ENCODE data around the gene WASL. TPM values are rescaled to one million over a fixed set of nuclear protein-coding genes. Genes with fewer than 3 reads are reported as not detected.

WASL gene
- total RNA-seq, 2 experiments from 2014 or later = 4.4 to 6.3 TPM

GRCh38 chr7:123643495-123644441, 105.0 kb downstream of the WASL start:
- Histone ChIP-seq H3K9me3 (ENCODE audit: low read length) (no peaks in the 10 kb centered on the region), H4K20me1 (ENCODE audit: insufficient read depth, low read length) (no peaks in the 10 kb centered on the region), H3K36me3 (ENCODE audit: insufficient read depth, low read length) (no peaks in the 10 kb centered on the region), H3K79me2 (ENCODE audit: insufficient read depth, low read depth, low read length) (no peaks in the 10 kb centered on the region), H3K4me2 (ENCODE audit: low read length) (no peak overlapping the region), H3K4me1 (ENCODE audit: insufficient read depth, low read length, poor library complexity, severe bottlenecking) (no peaks in the 10 kb centered on the region), H2AFZ (ENCODE audit: low read length) (no peak overlapping the region), H3K27ac (ENCODE audit: low read depth, low read length, poor library complexity, severe bottlenecking) (no peak overlapping the region), H3K4me3 (ENCODE audit: low read depth, low read length, poor library complexity, severe bottlenecking) (no peak overlapping the region), H3K9me2 (ENCODE audit: insufficient read depth, low read length) (no peaks in the 10 kb centered on the region)
- BruUV-seq (replicated peaks) = no TSS peak
- TF ChIP-seq CTCF (conservative IDR thresholded peaks at IDR 0.05; ENCODE audit: low read length) = no peak
- TF ChIP-seq EZH2phosphoT487 (IDR thresholded peaks at IDR 0.05; ENCODE audit: borderline replicate concordance, low read depth, low read length) = no peak
- ChIA-PET CTCF (ENCODE audit: unreplicated experiment) (no interaction called here), POLR2A (interaction anchor here (1.2 to 1.5 kb wide), 2 partner anchors 12 to 237 kb away, joined by 3 to 4 read pairs; partner anchors contain the start of gene LMOD2)
- intact Hi-C loops (cut with micrococcal nuclease; ENCODE audit: unreplicated experiment) = no loop called here
- DNase-seq (ENCODE audit: low spot score) = no peak

- BruUV-seq (replicated peaks) = no TSS peak
- H4K20me1 ChIP-seq (ENCODE audit: insufficient read depth, low read length) = no peaks in the 10 kb centered on the region
These were observed 106.9 kb downstream of the WASL start for GRCh38 chr7:123641901-123642300.

More at GRCh38 chr7:123641901-123642300, 106.9 kb downstream of the WASL start:
- Histone ChIP-seq H3K4me2 (ENCODE audit: low read length) (no peak overlapping the region), H3K4me1 (ENCODE audit: insufficient read depth, low read length, poor library complexity, severe bottlenecking) (no peaks in the 10 kb centered on the region), H3K4me3 (ENCODE audit: low read depth, low read length, poor library complexity, severe bottlenecking) (no peak overlapping the region), H3K9me2 (ENCODE audit: insufficient read depth, low read length) (no peaks in the 10 kb centered on the region), H3K9me3 (ENCODE audit: low read length) (no peaks in the 10 kb centered on the region), H3K27ac (ENCODE audit: low read depth, low read length, poor library complexity, severe bottlenecking) (no peak overlapping the region), H3K79me2 (ENCODE audit: insufficient read depth, low read depth, low read length) (no peaks in the 10 kb centered on the region), H2AFZ (ENCODE audit: low read length) (no peak overlapping the region), H3K36me3 (ENCODE audit: insufficient read depth, low read length) (no peaks in the 10 kb centered on the region)
- TF ChIP-seq EZH2phosphoT487 (IDR thresholded peaks at IDR 0.05; ENCODE audit: borderline replicate concordance, low read depth, low read length) (no peak), CTCF (conservative IDR thresholded peaks at IDR 0.05; ENCODE audit: low read length) (no peak)
- no peak for DNase-seq (ENCODE audit: low spot score)
- CTCF ChIA-PET (ENCODE audit: unreplicated experiment) = no interaction called here
- POLR2A ChIA-PET = no interaction called here
- intact Hi-C loops (cut with micrococcal nuclease; ENCODE audit: unreplicated experiment) = no loop called here
